Type B pancreatic cell (in vitro differentiated cells): ENCODE measurements around the gene NLGN1. TPM values are rescaled to one million over a fixed set of nuclear protein-coding genes. Genes with fewer than 3 reads are reported as not detected.

Source experiments
- DNase-seq: peaks from one replicate; pipeline ENCODE4 v3.0.0; 2021; ENCODE audit warnings: mixed read lengths; ENCODE audit not compliant: unreplicated experiment; ENCODE audit errors: extremely low spot score
- H3K27ac Mint-ChIP-seq: 2 replicates; pipeline ENCODE4 v1.8.0; 2021; ENCODE audit warnings: mild to moderate bottlenecking, mixed read lengths
- H3K27me3 Mint-ChIP-seq: 2 replicates; pipeline ENCODE4 v1.8.0; 2021; ENCODE audit warnings: mixed read lengths
- H3K36me3 Mint-ChIP-seq: 2 replicates; pipeline ENCODE4 v1.8.0; 2021; ENCODE audit warnings: mixed read lengths
- H3K4me1 Mint-ChIP-seq: one replicate; pipeline ENCODE4 v1.8.0; 2021; ENCODE audit warnings: mixed read lengths; ENCODE audit not compliant: unreplicated experiment
- H3K4me3 Mint-ChIP-seq: 2 replicates; pipeline ENCODE4 v1.8.0; 2021; ENCODE audit warnings: mild to moderate bottlenecking, mixed read lengths
- H3K9me3 Mint-ChIP-seq: 2 replicates; pipeline ENCODE4 v1.8.0; 2021; ENCODE audit warnings: mixed read lengths
- total RNA-seq: library from RNA; stranded (reverse); gene quantifications from 2 replicates; pipeline ENCODE4 v1.2.1, GENCODE V29; 2021; ENCODE audit warnings: low replicate concordance
- TF ChIP-seq, protein P1 (sequence below): fragments of 200-600 bp; sonication (generic); conservative IDR thresholded peaks from 2 replicates; pipeline ENCODE4 v1.5.0; 2021; ENCODE audit warnings: antibody characterized with exemption, mild to moderate bottlenecking

NLGN1 gene
- total RNA-seq, 1 donor from 2014 or later = 12.6 TPM

DNA sequence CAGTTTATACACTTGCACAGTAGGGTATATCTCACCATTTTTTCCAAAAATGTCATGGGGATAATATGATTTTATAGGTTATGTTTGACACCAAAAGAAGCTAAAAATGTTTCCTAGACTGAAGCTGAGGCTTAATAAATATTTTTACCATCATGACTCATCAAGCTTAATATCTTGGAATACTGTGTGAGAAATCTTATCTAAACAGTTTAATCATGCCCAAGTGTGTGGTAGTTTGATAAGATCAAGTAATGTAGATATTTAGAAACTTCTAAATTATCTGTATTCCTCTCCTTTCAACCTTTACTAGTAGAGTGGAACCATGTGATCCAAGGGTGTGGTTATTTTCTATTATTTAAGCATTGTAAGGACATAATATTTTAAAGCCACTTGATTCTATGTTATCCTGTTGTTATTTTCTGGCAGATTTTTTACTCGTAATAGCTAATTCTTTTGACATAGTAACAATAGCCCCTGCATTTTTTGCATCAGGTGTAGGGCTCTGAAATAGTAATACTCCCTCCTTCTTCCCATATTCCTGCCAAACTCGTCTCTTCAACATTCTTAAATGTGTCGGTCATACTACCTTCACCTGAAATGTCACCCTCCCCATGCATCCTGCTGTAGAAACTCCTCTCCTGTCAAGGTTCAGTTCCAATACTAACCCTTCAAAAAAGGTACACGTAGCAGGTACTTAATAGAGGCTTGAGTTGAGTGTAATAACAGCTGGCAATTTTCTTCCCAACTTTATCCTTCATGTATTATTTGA lies 729.6 kb downstream of the NLGN1 start:
- peak overlapping the region; percentile 37 for H3K4me3 Mint-ChIP-seq
- no peaks in the 10 kb centered on the region for H3K27me3 Mint-ChIP-seq
- H3K27ac Mint-ChIP-seq = peak overlapping the region; percentile 57
- TF ChIP-seq, protein P1, sequence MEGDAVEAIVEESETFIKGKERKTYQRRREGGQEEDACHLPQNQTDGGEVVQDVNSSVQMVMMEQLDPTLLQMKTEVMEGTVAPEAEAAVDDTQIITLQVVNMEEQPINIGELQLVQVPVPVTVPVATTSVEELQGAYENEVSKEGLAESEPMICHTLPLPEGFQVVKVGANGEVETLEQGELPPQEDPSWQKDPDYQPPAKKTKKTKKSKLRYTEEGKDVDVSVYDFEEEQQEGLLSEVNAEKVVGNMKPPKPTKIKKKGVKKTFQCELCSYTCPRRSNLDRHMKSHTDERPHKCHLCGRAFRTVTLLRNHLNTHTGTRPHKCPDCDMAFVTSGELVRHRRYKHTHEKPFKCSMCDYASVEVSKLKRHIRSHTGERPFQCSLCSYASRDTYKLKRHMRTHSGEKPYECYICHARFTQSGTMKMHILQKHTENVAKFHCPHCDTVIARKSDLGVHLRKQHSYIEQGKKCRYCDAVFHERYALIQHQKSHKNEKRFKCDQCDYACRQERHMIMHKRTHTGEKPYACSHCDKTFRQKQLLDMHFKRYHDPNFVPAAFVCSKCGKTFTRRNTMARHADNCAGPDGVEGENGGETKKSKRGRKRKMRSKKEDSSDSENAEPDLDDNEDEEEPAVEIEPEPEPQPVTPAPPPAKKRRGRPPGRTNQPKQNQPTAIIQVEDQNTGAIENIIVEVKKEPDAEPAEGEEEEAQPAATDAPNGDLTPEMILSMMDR = no peak
- no peaks in the 10 kb centered on the region for H3K9me3 Mint-ChIP-seq
- no peaks in the 10 kb centered on the region for H3K36me3 Mint-ChIP-seq
- no peak for DNase-seq
- peaks cover 15% of the 10 kb centered on the region for H3K4me1 Mint-ChIP-seq

DNA sequence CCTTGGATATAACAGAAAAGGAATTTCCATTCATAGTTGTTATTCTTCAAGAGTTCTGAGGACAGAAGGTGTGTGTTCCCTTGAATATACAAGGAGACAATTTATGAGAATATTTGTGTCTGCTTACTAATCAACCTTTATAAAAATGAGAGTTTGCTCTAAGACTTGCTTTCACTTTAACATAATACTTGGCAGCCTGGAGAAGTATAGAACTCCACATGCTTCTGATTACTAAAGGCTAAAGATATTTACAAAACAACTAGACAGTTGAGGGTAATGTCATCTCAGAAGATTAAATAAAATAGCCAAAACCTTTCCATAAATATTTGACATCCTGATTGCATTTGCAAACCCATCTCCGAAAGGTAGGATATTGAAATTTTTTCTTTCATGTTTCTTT lies 734.5 kb downstream of the NLGN1 start:
- DNase-seq = no peak

DNA sequence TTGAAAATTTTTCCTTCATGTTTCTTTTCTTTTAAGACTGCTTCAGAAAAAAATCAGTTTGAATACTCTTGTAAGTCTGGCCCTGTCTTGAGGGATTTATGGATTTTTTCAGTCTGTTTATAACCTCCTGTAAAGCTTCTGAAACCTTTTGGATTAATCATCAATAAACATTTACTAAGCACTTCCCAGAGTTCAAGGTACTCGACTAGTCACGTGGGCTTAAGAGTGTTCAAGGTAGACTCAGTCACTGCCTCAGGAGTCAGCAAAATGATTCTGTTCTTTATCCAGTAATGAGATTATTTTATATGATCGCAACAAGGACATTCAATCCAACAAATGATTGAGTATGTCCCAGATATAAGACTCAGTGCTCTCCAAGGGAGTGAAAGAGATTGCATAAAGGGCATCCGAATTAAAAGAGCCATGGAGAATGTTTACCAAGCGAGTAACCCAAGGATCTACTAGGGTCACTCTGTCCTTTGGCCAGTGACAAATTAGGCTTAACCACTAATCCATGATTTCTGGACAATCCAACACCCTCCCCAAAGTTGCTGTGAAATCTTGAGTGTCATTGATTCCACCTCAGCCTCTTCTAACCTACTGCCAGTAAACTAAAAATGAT lies 735.0 kb downstream of the NLGN1 start:
- Mint-ChIP-seq H3K27me3 (no peaks in the 10 kb centered on the region), H3K36me3 (no peaks in the 10 kb centered on the region), H3K9me3 (no peaks in the 10 kb centered on the region), H3K27ac (no peak overlapping the region), H3K4me3 (no peak overlapping the region), H3K4me1 (peaks cover 5% of the 10 kb centered on the region)
- TF ChIP-seq, protein P1 = no peak
- no peak for DNase-seq

More for the DNA sequence above, 734.5 kb downstream of the NLGN1 start:
- no peaks in the 10 kb centered on the region for H3K9me3 Mint-ChIP-seq
- no peaks in the 10 kb centered on the region for H3K36me3 Mint-ChIP-seq
- TF ChIP-seq, protein P1 = no peak
- H3K27ac Mint-ChIP-seq = no peak overlapping the region
- peaks cover 9% of the 10 kb centered on the region for H3K4me1 Mint-ChIP-seq
- no peak overlapping the region for H3K4me3 Mint-ChIP-seq
- H3K27me3 Mint-ChIP-seq = no peaks in the 10 kb centered on the region

DNA sequence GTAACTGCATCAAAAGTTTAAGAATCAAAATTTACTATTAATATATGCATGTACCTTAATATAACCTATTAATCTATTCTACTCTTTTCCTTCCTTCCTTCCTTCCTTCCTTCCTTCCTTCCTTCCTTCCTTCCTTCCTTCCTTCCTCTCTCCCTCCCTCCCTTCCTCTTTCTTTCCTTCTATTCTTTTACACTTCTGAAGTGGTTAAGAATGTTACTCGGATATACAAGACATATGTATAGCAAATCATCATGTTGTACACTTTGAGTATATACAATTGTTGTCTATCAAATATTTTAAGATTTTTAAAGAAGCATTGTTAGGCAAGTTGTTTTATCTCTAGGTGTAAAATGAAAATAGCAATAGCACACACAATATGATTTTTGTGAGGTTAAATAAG lies 748.5 kb downstream of the NLGN1 start:
- no peaks in the 10 kb centered on the region for H3K36me3 Mint-ChIP-seq
- no peak overlapping the region for H3K4me3 Mint-ChIP-seq
- TF ChIP-seq, protein P1 = no peak
- H3K4me1 Mint-ChIP-seq = no peaks in the 10 kb centered on the region
- no peak overlapping the region for H3K27ac Mint-ChIP-seq
- no peak for DNase-seq
- no peaks in the 10 kb centered on the region for H3K9me3 Mint-ChIP-seq
- H3K27me3 Mint-ChIP-seq = no peaks in the 10 kb centered on the region

DNA sequence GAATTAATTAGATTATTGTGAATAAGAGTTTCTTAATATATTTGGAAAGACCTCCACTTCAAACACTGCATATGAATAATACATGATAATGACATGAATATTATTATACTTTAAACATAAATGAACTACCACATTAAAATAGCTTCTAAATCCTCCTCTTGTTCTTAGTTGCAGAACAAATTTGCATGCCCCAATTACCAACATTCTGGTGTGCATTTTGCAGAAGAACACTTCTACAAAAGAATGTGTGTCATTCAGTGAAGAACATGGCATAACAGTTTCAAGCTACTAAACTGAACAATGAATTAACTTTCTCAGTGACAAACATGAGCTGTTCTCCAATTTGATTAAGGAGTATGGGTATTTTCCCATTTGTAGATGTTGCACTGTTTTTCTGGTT lies 750.3 kb downstream of the NLGN1 start:
- H3K9me3 Mint-ChIP-seq = no peaks in the 10 kb centered on the region
- DNase-seq = no peak
- no peaks in the 10 kb centered on the region for H3K4me1 Mint-ChIP-seq
- H3K4me3 Mint-ChIP-seq = no peak overlapping the region
- no peak overlapping the region for H3K27ac Mint-ChIP-seq
- H3K27me3 Mint-ChIP-seq = no peaks in the 10 kb centered on the region
- no peaks in the 10 kb centered on the region for H3K36me3 Mint-ChIP-seq
- TF ChIP-seq, protein P1 = no peak
